NCI-H1436 treated with DMSO at 0.1 percent for 48 hours (cell line): ENCODE data around the gene BORCS6.

Experiments used
- DNase-seq: peaks from one replicate; lab custom pipeline; 2025; lab: John Stamatoyannopoulos, UW

BORCS6 gene

DNA sequence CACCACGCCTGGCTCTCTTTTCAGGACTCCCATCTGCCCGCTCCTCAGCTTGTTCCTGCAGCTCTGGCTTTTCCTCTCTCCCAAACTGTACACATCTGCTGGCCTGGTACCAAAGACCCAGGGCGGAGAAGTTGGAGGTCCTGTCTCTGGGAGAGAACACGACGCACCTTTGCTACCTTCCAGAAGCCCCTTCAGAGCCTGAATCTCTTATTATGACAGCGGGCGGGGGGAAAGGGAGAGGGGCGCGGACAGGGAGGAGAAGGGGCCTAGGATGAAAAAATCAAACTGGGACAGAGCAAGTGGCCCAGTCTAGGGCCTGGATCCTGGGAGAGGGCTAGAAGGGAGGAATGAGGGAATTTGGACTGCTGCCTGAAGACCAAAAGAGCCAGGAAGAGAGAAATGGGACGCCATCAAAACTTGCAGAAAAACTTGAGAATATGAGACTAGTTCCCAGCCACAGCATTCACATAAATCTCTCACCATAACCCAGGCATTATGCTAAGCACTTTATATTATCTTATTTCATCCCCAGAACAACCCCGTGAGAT lies 35.3 kb downstream of the BORCS6 start:
- DNase-seq: no peak

- DNase-seq: peak; percentile 39
Observed at GRCh38 chr17:8153957-8154607, 35.9 kb downstream of the BORCS6 start.

DNA sequence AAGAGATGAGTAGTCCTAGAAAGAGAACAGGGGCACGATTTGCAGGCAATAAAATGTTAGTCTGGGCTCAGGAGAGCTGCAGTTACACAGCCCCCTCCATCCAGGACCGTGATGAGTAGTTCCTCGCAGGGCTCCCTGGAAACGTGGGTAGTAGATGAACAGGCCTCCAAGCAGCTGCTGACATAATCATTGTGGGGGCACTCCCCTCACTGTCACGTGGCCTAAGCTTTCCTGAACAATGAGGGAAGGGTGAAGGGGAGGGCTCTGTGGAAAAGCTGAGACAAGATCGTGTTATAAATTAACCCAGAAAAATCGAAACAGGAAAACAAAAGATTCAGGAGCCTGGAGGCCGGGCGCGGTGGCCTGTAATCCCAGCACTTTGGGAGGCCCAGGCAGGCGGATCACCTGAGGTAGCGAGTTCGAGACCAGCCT lies 36.4 kb downstream of the BORCS6 start:
- DNase-seq: no peak

DNA sequence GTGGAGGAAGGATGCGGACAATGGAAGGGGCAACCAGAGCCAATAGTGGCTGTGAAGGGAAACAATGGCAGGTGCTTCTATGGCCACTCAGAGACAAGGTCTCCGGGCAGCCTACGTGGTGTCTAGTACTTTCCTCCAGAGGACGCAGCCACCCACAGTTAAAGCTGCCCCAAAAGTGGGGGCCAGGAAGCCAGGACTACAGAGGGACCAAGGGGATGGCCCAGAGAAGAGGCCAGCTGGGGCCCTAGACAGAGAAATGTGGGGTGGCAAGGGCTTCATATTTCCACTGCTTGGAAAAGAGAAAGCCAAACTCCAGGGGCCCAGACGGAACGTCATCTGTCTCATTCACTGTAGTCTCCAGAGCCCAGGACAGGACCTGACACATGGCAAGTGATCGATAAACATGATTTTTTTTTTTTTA lies 36.9 kb downstream of the BORCS6 start:
- DNase-seq: no peak

DNA sequence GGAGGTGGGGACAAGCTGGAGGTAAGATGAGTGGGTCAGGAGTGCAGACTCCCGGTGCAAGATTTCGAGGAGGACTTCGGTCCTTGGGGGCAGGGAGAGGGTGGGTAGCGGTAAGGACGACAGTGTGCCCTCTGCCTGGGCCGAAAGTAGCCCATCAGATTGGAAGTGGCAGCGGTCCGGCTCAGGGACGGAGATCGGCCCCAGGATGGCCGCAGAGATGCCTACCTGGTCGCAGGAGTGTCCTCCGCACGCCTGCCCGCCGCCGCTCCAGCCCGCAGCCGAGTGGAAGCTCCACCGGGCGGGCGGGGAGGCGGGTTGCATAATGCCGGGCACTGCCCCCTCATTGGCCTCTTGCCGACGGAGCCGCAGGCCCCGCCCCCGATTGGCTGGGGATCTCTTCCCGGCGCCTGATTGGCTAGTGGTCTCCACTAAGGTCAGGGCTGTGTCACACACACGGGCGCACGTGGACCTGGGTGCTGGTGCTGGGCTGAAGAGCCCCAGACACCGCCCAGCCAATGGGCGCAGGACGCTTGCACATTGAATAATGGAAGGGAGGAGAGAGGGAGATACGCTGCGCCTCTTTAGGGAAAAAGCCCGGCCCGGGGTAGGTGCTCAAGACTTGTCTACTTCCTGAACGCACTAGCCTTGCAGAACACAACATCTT lies 37.7 kb downstream of the BORCS6 start, which contains the start of gene PER1:
Gene PER1, minus strand, starts transcription at position 293 of the 664 bp plus-strand sequence. CDS start 1,698 bp downstream, outside the sequence.
- DNase-seq: peak; percentile 70

- DNase-seq: no peak
Observed at GRCh38 chr17:8151641-8152111, 38.3 kb downstream of the BORCS6 start.

DNA sequence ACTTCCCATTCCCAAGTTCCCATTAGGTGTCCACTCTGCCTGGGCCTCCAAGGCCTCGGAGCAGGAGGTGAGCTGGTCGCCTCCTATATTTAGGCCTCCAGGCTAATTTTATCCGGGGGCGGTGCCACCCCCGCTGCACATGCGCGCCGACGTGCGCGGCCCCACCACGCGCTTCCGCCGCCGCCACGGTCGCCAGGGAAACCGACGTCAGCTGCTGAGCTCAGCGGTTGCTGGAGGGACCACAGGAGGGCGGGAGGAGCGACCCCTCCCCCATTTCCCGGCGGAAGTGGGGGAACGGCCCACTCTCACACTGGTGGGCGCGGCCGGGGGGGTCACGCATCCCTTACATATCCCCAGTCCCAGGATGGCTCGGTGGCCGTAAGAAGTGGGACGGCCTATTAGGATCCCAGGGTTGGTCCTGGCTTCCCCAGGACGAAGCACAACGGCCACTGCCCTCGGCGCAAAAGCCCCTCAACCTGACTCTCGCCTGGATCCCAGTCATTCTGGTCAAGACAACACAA lies 38.8 kb downstream of the BORCS6 start:
- no peak for DNase-seq

GRCh38 chr17:8150194-8151119 lies 39.5 kb downstream of the BORCS6 start:
- DNase-seq: no peak

GRCh38 chr17:8149419-8150193 lies 40.4 kb downstream of the BORCS6 start:
- DNase-seq: no peak

DNA sequence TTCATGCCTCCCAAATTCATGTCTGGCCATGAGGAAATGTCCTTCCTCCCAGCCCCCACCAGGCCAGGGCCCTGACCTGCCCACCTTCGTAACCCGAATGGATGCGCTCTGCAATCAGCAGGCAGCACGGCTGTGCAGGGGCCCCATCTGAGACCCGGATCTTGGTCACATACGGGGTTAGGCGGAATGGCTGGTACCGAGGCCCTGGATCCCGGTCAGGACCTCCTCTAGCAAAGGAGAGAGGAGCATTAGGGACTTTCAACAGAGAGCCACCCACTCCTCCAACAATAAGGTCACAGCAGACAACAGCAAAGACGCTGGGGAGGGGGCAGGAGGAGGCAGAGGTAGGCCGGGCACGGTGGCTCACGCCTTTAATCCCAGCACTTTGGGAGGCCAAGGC lies 41.4 kb downstream of the BORCS6 start:
- no peak for DNase-seq

GRCh38 chr17:8147805-8148404 lies 42.1 kb downstream of the BORCS6 start:
- DNase-seq: no peak

DNA sequence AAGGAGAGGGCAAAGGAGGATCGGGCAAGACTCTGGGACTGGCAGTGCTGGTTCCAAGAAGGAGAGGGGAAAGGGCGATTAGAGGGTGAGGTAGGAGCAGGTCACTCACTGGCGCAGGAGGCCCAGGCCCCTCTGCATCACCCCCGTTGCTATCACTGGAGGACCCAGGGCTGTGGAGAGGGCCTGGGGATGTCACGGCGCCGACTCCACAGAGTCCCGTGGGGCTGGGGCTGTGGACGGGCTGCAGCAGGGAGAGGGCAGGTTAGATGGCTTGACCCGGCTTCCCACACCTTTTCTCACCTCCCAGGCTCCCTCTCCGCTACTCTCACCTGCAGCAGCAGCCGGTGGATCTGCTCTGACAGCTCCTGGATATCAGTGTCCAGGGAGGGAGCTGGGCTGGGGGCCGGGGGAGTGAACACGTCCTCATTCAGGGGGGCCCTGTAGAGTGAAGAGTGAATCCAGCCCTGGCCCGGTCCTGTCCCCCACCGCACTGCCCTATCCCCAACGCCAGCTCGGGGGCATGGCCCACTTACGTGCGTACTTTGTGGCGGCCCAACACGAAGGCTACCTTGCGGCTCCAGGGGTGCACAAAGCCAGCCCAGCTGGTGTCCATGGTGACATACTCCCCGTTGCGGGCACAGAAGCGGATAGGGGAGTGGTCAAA lies 42.7 kb downstream of the BORCS6 start:
- DNase-seq: no peak

- DNase-seq: no peak
Observed at GRCh38 chr17:8146381-8147140, 43.4 kb downstream of the BORCS6 start.

DNA sequence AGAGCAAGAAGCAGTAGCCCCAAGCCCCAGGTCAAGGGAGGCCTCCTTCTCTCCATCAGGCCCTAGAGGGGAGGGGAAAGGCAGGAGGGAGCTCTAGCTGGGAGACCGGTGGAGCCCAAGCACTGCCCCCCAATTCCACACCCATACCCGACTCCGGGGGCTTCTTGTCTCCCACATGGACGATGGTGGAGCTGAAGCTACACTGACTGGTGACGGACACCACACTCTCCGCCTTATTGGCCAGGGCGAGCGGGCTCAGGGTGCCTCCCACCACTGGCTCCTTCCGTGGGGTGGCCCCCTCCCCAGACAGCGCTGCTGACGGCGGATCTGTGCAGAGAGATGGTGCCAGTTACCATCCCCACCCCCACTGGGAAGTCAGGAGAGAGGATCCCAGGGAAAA lies 44.2 kb downstream of the BORCS6 start:
- DNase-seq: no peak

DNA sequence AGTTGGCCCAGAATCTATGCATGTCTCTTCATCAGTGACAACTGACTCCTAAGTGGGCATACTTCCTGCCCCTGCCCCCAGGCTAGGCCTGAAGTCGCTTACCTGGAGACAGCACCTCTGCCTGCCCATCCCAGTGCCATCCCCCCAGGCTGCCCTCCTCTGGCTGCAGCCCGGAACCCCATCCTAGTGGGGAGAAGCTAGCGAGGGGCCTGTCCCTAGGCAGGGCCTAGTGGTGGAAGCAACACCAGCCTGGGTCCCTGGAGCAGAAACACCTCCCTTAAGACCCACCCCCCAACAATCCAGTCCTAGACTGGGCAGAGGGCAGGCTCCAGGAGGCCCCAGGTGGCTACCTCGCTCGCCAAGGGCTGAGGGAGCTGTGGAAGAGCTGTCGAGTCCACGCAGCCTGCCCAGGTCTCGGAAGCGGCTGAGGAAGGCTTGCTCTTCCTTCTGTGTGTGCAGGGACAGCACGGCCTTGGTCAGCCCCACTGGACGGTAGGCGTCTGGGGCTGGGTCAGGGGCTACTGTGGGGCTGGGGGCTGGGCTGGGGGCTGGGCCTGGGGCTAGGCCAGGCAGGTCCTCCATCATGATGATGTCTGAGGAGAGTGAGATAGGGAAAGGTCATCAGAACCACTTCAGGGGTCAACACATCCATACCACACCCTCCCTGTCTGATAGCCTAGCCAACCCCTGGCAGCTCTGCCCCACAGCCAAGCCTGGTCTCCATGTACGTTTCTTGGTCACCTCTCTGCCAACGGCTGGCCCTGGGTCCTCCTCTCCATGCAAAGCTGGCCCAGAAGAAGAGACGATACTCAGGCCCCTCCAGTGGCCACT lies 45.4 kb downstream of the BORCS6 start:
- no peak for DNase-seq

DNA sequence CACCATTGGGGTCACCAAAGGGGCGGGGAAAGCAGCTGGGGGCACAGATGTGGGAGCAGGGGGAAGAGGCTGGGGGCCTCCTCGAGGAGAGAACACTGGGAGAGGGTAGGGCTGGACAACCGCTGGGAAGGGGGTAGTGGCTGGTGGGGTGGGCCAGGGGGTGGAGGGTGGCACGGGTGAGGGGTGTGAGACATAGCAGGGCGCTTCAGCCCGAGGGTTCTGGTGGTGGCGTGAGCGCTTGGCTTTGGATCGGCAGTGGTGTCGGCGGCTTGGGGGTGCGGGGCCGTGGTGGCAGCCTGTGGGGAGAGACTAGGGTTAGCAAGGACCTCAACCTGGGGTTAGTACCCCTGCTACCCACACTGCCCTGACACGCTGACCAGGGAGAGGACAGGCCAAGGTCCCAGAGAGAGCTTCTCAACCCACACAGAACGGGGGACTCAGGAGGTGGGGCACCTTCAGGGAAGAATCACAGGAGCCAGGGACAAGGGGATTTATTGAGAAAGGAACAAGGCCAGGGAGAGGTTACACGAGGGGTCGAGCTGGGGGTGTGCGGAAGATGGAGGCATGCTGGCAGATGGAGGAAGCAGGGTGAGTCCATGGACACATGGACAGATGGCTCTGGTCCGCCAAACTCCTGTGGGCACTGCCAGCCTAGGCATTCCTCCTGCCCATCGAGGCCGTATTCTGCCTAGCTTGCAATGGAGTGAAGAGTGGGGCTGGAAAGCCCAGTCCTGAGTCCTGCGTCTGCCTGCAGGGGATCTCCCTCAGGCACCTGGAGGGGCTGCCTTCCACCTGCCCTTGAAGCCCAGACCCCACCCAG lies 46.2 kb downstream of the BORCS6 start:
- DNase-seq: no peak

DNA sequence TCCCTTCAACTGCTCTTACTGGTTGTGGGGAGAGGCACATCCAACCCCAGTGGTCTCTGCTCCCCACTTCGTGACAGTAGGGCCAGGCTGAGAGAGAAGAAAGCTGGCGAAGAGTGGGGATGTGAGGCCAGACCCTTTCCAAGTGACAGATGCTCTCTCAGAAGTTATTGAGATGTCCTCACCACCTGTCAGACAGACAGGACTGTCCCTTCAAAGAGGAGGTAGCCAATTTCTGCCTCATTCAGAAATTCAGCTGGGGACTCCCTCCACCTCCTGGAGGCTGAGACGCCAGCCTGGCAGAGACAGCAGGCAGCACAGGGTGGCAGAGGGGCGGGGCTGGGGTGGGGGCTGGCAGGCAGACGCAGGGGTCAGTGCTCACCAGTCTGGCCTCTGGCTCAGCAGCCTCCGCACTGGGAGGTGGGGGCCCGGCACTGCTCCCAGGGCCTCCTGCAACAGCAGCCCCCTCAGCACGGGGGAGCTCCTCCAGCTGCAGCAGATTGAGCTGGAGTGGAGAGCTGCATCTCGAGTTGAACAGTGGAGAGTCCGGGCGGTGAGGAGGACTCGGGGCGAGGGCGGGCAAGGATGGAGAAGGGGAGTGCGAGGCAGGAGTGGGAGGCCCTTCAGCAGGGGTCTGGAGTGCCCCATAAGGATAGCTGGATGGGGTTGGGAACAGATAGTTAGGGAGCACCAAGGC lies 46.9 kb downstream of the BORCS6 start:
- no peak for DNase-seq
